NCI-H345 treated with DMSO at 0.1 percent for 48 hours (cell line): ENCODE measurements around the gene APC.
A peak's percentile ranks its signal among the peaks of the same experiment; 100 is the strongest.
"Not testable (repeated sequence)": the region's sequence is repeated elsewhere in the genome, so short reads cannot be mapped to it uniquely, and the experiment has no call there.

Source experiments
- DNase-seq: peaks from one replicate; lab custom pipeline; 2025; ENCODE audit not compliant: unreplicated experiment; lab: John Stamatoyannopoulos, UW

Gene APC

GRCh38 chr5:112848116-112848811, 110.6 kb downstream of the APC start:
- DNase-seq = peak; percentile 52

GRCh38 chr5:112849912-112850311, 112.2 kb downstream of the APC start:
- no peak for DNase-seq

- DNase-seq = no peak
Observed at GRCh38 chr5:112854651-112855050, 117.0 kb downstream of the APC start.

GRCh38 chr5:112857866-112858265, 120.2 kb downstream of the APC start:
- no peak for DNase-seq

- not testable (repeated sequence) for DNase-seq
Observed at GRCh38 chr5:112860571-112860928, 122.9 kb downstream of the APC start.

- DNase-seq = peak; percentile 88
Observed at GRCh38 chr5:112860929-112861637, 123.4 kb downstream of the APC start, which contains the start of gene SRP19. SRP19 (plus strand) TSS chr5:112861287; CDS start chr5:112861377, 90 bp downstream.

- no peak for DNase-seq
Observed at GRCh38 chr5:112861638-112861985, 123.9 kb downstream of the APC start.

- DNase-seq = no peak
Observed at GRCh38 chr5:112862085-112862484, 124.4 kb downstream of the APC start.

GRCh38 chr5:112863549-112863948, 125.9 kb downstream of the APC start:
- DNase-seq = no peak

- no peak for DNase-seq
Observed at GRCh38 chr5:112865128-112865527, 127.4 kb downstream of the APC start.

- no peak for DNase-seq
Observed at GRCh38 chr5:112866739-112867138, 129.1 kb downstream of the APC start.

GRCh38 chr5:112867411-112867810, 129.7 kb downstream of the APC start:
- no peak for DNase-seq

GRCh38 chr5:112869948-112870347, 132.3 kb downstream of the APC start:
- no peak for DNase-seq

GRCh38 chr5:112870966-112871365, 133.3 kb downstream of the APC start:
- no peak for DNase-seq

- DNase-seq = no peak
Observed at GRCh38 chr5:112876362-112876761, 138.7 kb downstream of the APC start.

- DNase-seq = no peak
Observed at GRCh38 chr5:112878101-112878500, 140.4 kb downstream of the APC start.

GRCh38 chr5:112878760-112879159, 141.1 kb downstream of the APC start:
- DNase-seq = no peak

- no peak for DNase-seq
Observed at GRCh38 chr5:112880219-112880964, 142.7 kb downstream of the APC start.

GRCh38 chr5:112883192-112883591, 145.5 kb downstream of the APC start:
- no peak for DNase-seq

GRCh38 chr5:112885001-112885400, 147.3 kb downstream of the APC start:
- no peak for DNase-seq

GRCh38 chr5:112886975-112887374, 149.3 kb downstream of the APC start:
- no peak for DNase-seq

GRCh38 chr5:112892066-112892465, 154.4 kb downstream of the APC start:
- not testable (repeated sequence) for DNase-seq
